ENCODE data around the gene PRKCH. TPM values are rescaled to one million over a fixed set of nuclear protein-coding genes. Genes with fewer than 3 reads are reported as not detected.

PRKCH gene
- total RNA-seq, 2 experiments from 2014 or later: 109 to 145 TPM

- Mint-ChIP-seq H3K9me3 (ENCODE audit: low read depth) (peaks cover 1% of the 10 kb centered on the region), H3K4me3 (no peak overlapping the region), H3K27me3 (peaks cover 3% of the 10 kb centered on the region), H3K36me3 (ENCODE audit: low read depth) (no peaks in the 10 kb centered on the region), H3K4me1 (peaks cover 81% of the 10 kb centered on the region), H3K27ac (peak overlapping the region; percentile 85)
- CTCF ChIA-PET: interaction anchor here (0.6 to 1.9 kb wide), 8 partner anchors 8 to 267 kb away, joined by 3 to 9 read pairs (median 4); no protein-coding TSS in a partner anchor
- POLR2A ChIA-PET: interaction anchor here (0.6 to 1.5 kb wide), 6 partner anchors 11 to 296 kb away, joined by 3 to 5 read pairs (median 4); no protein-coding TSS in a partner anchor
- DNase-seq (no peak), ATAC-seq (no peak)
- intact Hi-C loops (cut with DNase I, micrococcal nuclease): loop anchor here in 1 of 2 experiments (2.0 kb wide), 2 partner anchors 60 to 92 kb away; no protein-coding TSS in a partner anchor
Measured at GRCh38 chr14:61570549-61571290, 249.3 kb downstream of the PRKCH start.

DNA sequence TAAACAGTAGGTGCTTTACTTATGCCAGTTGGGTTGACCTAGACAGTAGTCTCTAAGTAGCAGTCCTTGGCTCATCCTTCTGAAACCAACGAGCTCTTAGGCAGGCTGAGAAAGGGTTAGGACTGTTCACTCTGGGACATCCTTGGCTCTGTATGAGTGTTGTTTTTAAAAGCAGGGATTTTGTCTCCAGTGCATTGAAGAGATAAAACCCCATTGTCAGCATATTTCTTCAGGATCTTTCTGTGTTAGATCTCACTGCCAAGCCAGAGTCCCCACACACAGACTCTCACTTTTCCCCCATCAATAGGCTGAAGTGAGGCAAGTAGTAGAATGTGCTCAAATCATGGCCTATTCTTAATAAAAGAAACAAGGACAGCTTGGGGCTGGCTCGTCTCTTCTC lies 250.5 kb downstream of the PRKCH start:
- CTCF ChIA-PET: interaction anchor here (1.2 to 1.6 kb wide), 3 partner anchors 25 to 266 kb away, joined by 3 to 5 read pairs (median 4); no protein-coding TSS in a partner anchor
- no peak for ATAC-seq
- Mint-ChIP-seq H3K4me1 (peaks cover 70% of the 10 kb centered on the region), H3K36me3 (ENCODE audit: low read depth) (no peaks in the 10 kb centered on the region), H3K27me3 (peaks cover 3% of the 10 kb centered on the region), H3K4me3 (no peak overlapping the region), H3K27ac (no peak overlapping the region), H3K9me3 (ENCODE audit: low read depth) (no peaks in the 10 kb centered on the region)
- DNase-seq: no peak
- intact Hi-C loops (cut with DNase I, micrococcal nuclease): loop anchor here in 1 of 2 experiments (2.0 kb wide), 2 partner anchors 61 to 91 kb away; no protein-coding TSS in a partner anchor
- POLR2A ChIA-PET: no interaction called here

DNA sequence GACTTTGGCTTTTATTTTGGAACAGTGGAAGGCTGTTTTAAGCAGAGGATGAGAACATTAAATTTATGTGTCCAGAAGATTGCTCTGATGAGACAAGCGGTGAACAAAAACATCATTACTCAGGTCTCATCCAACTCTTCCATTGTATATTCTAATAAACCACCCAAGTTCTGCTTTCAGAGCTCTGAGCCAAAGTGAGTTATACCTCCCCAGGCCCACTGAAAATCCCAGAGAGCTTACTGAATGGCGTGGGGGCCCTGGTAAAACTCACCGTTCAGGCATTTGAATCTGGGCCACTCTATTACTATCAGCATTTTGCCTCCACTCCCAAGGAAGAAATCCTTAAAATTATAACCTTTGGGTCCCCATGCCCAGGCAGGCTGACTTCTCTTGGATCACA lies 251.9 kb downstream of the PRKCH start:
- peak overlapping the region; percentile 24 for H3K27ac Mint-ChIP-seq
- H3K4me1 Mint-ChIP-seq: peaks cover 72% of the 10 kb centered on the region
- ATAC-seq: no peak
- H3K27me3 Mint-ChIP-seq: peaks cover 7% of the 10 kb centered on the region
- POLR2A ChIA-PET: interaction anchor here (0.6 kb wide), 3 partner anchors 67 to 169 kb away, joined by 3 to 5 read pairs (median 4); no protein-coding TSS in a partner anchor
- no peaks in the 10 kb centered on the region for H3K9me3 Mint-ChIP-seq (ENCODE audit: low read depth)
- no peak for DNase-seq
- CTCF ChIA-PET: interaction anchor here (1.4 kb wide), 1 partner anchor 264 kb away, joined by 4 read pairs; no protein-coding TSS in a partner anchor
- no peaks in the 10 kb centered on the region for H3K36me3 Mint-ChIP-seq (ENCODE audit: low read depth)
- intact Hi-C loops (cut with DNase I, micrococcal nuclease): no loop called here
- H3K4me3 Mint-ChIP-seq: no peak overlapping the region

GRCh38 chr14:61573748-61574513 lies 252.6 kb downstream of the PRKCH start:
- peak overlapping the region; percentile 24 for H3K27ac Mint-ChIP-seq
- H3K27me3 Mint-ChIP-seq: peaks cover 7% of the 10 kb centered on the region
- no peaks in the 10 kb centered on the region for H3K9me3 Mint-ChIP-seq (ENCODE audit: low read depth)
- ChIA-PET CTCF (no interaction called here), POLR2A (interaction anchor here (0.6 kb wide), 2 partner anchors 66 to 156 kb away, joined by 4 to 5 read pairs; no protein-coding TSS in a partner anchor)
- peak; percentile 46 for DNase-seq
- ATAC-seq: peak; percentile 33
- peaks cover 73% of the 10 kb centered on the region for H3K4me1 Mint-ChIP-seq
- no peaks in the 10 kb centered on the region for H3K36me3 Mint-ChIP-seq (ENCODE audit: low read depth)
- intact Hi-C loops (cut with DNase I, micrococcal nuclease): no loop called here
- H3K4me3 Mint-ChIP-seq: no peak overlapping the region

DNA sequence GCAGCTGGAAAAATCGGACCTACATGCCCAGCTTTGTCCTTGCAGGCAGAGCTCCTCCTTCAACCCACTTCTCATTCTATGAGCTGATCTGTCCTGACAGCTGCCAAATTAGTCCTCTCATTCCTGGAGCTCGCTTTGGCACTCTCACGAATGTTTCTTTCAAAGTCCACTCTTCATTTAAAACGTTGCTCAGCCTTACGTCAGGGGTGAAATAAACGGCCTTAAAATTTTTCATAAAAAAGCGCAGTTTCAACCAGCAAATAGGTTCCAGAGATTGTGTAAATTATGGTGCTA lies 253.1 kb downstream of the PRKCH start:
- no peaks in the 10 kb centered on the region for H3K9me3 Mint-ChIP-seq (ENCODE audit: low read depth)
- H3K4me1 Mint-ChIP-seq: peaks cover 70% of the 10 kb centered on the region
- H3K4me3 Mint-ChIP-seq: no peak overlapping the region
- H3K27ac Mint-ChIP-seq: no peak overlapping the region
- DNase-seq: no peak
- H3K36me3 Mint-ChIP-seq (ENCODE audit: low read depth): no peaks in the 10 kb centered on the region
- CTCF ChIA-PET: no interaction called here
- ATAC-seq: no peak
- intact Hi-C loops (cut with DNase I, micrococcal nuclease): no loop called here
- H3K27me3 Mint-ChIP-seq: peaks cover 7% of the 10 kb centered on the region
- POLR2A ChIA-PET: no interaction called here

GRCh38 chr14:61575126-61575525 lies 253.7 kb downstream of the PRKCH start:
- ChIA-PET CTCF (no interaction called here), POLR2A (no interaction called here)
- Mint-ChIP-seq H3K27me3 (peaks cover 7% of the 10 kb centered on the region), H3K4me1 (peaks cover 68% of the 10 kb centered on the region), H3K9me3 (ENCODE audit: low read depth) (no peaks in the 10 kb centered on the region), H3K36me3 (ENCODE audit: low read depth) (no peaks in the 10 kb centered on the region), H3K4me3 (no peak overlapping the region), H3K27ac (no peak overlapping the region)
- ATAC-seq: no peak
- intact Hi-C loops (cut with DNase I, micrococcal nuclease): no loop called here
- DNase-seq: no peak

DNA sequence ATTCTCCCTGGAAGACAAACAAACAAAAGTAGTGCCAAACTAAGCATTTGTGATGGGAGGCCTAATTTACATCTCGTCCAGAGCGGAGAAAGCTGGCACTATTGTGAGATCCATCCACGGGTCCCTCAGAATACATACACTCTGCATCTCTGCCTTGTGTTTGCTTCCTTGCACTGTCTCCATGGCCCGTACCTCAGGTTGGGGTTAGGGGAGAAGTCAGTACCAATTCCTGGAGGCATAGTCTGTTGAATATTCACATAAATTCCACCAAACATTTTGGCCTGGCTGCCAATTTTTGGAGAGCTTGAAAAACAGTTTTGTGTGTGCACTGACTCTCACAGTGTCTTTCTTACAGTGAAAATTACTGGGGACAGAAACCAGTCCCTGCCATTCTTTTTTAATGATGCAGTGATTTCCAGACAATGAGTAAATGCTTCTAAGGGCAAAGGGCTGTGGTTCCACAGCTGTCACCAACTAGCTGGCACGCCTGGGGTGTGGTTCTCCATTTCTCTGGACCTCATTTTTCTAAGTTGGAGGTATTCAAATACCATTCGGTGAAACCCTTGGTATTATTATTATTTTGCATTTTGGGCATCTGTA lies 254.3 kb downstream of the PRKCH start:
- Mint-ChIP-seq H3K9me3 (ENCODE audit: low read depth) (no peaks in the 10 kb centered on the region), H3K4me3 (no peak overlapping the region), H3K27me3 (peaks cover 7% of the 10 kb centered on the region), H3K36me3 (ENCODE audit: low read depth) (no peaks in the 10 kb centered on the region), H3K27ac (no peak overlapping the region), H3K4me1 (peaks cover 65% of the 10 kb centered on the region)
- ATAC-seq: no peak
- ChIA-PET POLR2A (interaction anchor here (0.6 kb wide), 1 partner anchor 12 kb away, joined by 3 read pairs; no protein-coding TSS in a partner anchor), CTCF (interaction anchor here (1.3 kb wide), 1 partner anchor 16 kb away, joined by 3 read pairs; no protein-coding TSS in a partner anchor)
- intact Hi-C loops (cut with DNase I, micrococcal nuclease): no loop called here
- no peak for DNase-seq

GRCh38 chr14:61577506-61577931 lies 256.1 kb downstream of the PRKCH start:
- CTCF ChIA-PET: interaction anchor here (1.0 to 1.7 kb wide), 2 partner anchors 9 to 10 kb away, joined by 3 to 6 read pairs; no protein-coding TSS in a partner anchor
- intact Hi-C loops (cut with DNase I, micrococcal nuclease): no loop called here

DNA sequence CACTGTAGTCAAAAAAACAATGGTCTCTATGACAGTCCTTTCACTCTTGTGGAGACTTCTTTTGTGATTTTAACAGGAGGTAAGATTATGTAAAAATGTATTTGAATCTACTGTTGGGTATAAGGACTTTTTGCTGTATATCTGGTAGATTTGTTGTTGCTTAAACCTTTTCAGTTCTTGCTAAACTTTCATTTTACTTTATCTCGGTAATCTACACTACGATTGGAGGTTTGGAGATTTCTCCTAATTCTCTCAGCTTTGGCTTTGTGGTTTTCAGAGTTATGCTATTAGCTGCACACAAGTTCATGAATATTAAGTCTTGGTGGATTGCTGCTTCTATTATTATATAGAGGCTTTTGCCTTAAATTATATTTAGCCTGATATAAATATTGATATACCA lies 257.4 kb downstream of the PRKCH start:
- POLR2A ChIA-PET: no interaction called here
- DNase-seq (no peak), ATAC-seq (peak; percentile 42)
- Mint-ChIP-seq H3K36me3 (ENCODE audit: low read depth) (peaks cover 2% of the 10 kb centered on the region), H3K9me3 (ENCODE audit: low read depth) (no peaks in the 10 kb centered on the region), H3K27me3 (peaks cover 4% of the 10 kb centered on the region), H3K27ac (no peak overlapping the region), H3K4me3 (peak overlapping the region; percentile 47), H3K4me1 (peaks cover 43% of the 10 kb centered on the region)
- intact Hi-C loops (cut with DNase I, micrococcal nuclease): no loop called here
- CTCF ChIA-PET: interaction anchor here (1.3 to 1.5 kb wide), 2 partner anchors 11 to 111 kb away, joined by 4 read pairs; no protein-coding TSS in a partner anchor

More at GRCh38 chr14:61577506-61577931, 256.1 kb downstream of the PRKCH start:
- POLR2A ChIA-PET: interaction anchor here (1.0 kb wide), 1 partner anchor 11 kb away, joined by 3 read pairs; no protein-coding TSS in a partner anchor
- Mint-ChIP-seq H3K4me3 (no peak overlapping the region), H3K36me3 (ENCODE audit: low read depth) (no peaks in the 10 kb centered on the region), H3K9me3 (ENCODE audit: low read depth) (no peaks in the 10 kb centered on the region), H3K27ac (peak overlapping the region; percentile 7), H3K4me1 (peaks cover 53% of the 10 kb centered on the region), H3K27me3 (peaks cover 4% of the 10 kb centered on the region)
- ATAC-seq (no peak), DNase-seq (no peak)

DNA sequence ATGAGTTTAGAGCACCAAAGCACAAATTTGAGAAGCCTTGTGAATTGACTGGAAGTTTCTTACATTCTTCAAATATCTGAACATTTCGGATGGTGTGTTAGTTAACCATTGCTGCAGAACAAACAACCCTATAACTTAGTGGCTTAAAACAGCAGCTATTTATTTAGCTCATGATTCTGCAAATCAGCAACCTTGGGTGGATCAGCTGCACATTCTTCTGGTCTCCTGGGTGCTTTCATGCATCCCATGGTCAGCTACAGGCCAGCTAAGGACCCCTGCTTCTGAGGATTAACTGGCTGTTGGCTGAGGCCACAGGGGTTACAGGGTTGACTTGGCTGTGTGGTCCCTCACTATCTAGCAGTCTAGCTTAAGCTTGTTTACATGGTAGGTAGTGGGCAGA lies 260.0 kb downstream of the PRKCH start:
- no peak overlapping the region for H3K4me3 Mint-ChIP-seq
- POLR2A ChIA-PET: interaction anchor here (0.8 kb wide), 1 partner anchor 12 kb away, joined by 3 read pairs; no protein-coding TSS in a partner anchor
- intact Hi-C loops (cut with DNase I, micrococcal nuclease): no loop called here
- H3K27me3 Mint-ChIP-seq: peaks cover 4% of the 10 kb centered on the region
- DNase-seq (no peak), ATAC-seq (no peak)
- H3K9me3 Mint-ChIP-seq (ENCODE audit: low read depth): no peaks in the 10 kb centered on the region
- H3K36me3 Mint-ChIP-seq (ENCODE audit: low read depth): peaks cover 2% of the 10 kb centered on the region
- H3K27ac Mint-ChIP-seq: no peak overlapping the region
- H3K4me1 Mint-ChIP-seq: peaks cover 39% of the 10 kb centered on the region
- CTCF ChIA-PET: interaction anchor here (0.6 to 2.2 kb wide), 6 partner anchors 11 to 293 kb away, joined by 3 to 9 read pairs (median 4); no protein-coding TSS in a partner anchor

Measured in activated CD4-positive, alpha-beta T cell treated with anti-CD3 and anti-CD28 coated beads for 36 hours (primary cell).